ENCODE measurements around the gene DHRS7B. TPM values are rescaled to one million over a fixed set of nuclear protein-coding genes. Genes with fewer than 3 reads are reported as not detected.
"Not testable (repeated sequence)": the region's sequence is repeated elsewhere in the genome, so short reads cannot be mapped to it uniquely, and the experiment has no call there.

Gene DHRS7B
- total and polyA plus RNA-seq, 9 of the 15 experiments (the other 6 are each of a cell fraction or from before 2014, with no cell fraction given) = 8.0 to 30.7 (median 14.8) TPM

DNA sequence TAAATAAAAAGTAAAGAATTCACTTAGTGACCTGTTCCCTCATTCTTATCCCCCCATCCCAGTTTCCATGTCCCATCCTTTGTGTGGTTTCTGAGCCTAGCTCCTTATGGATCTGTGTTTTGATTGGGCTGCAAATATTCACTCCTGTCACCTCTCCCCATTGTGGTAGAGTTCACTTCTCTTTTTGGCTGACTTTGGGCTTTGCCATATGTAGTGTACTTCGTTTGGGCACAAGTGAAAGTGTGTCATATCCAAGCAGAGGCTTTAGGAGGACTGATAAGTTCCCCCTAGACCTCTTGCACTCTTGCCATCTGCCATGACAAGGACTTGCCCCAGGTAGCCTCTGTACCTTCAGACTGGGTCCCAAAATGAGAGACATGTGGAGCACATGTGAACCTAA is 13.0 kb upstream of the DHRS7B start (continued):
- no peak for TF ChIP-seq CREB3 (tag; conservative IDR thresholded peaks at IDR 0.05; ENCODE audit: low read depth)
- no peak for TF ChIP-seq UBTF (IDR thresholded peaks at IDR 0.05; ENCODE audit: borderline replicate concordance in 1 of 2, low read depth in 2 of 2, low read length in 2 of 2)
- TF ChIP-seq TRIM28 (IDR thresholded peaks at IDR 0.05) = no peak

GRCh38 chr17:21114791-21115190 is 12.0 kb upstream of the DHRS7B start:
- H3K9me3 ChIP-seq (replicated peaks; ENCODE audit: control insufficient read depth, insufficient read depth, low read depth, low read length); H3K79me2 ChIP-seq (ENCODE audit: control insufficient read depth, insufficient read depth, low read length); H3K4me3 ChIP-seq; H3K9ac ChIP-seq (ENCODE audit: insufficient read depth in 1 of 2, low read depth in 2 of 2, low read length in 2 of 2); H4K20me1 ChIP-seq (replicated peaks; ENCODE audit: control insufficient read depth, insufficient read depth, low read length); H3K27me3 ChIP-seq (ENCODE audit: control insufficient read depth in 2 of 2, insufficient read depth in 2 of 2, low read length in 2 of 2); H3K4me1 ChIP-seq (replicated peaks in 1 of 2; ENCODE audit: control insufficient read depth in 2 of 2, insufficient read depth in 2 of 2, low read length in 2 of 2); H3K36me3 ChIP-seq (ENCODE audit: control insufficient read depth, insufficient read depth, low read length); DNase-seq (ENCODE audit: extremely low read depth in 1 of 4, low spot score in 3 of 4); intact Hi-C loops (cut with micrococcal nuclease); BruUV-seq (replicated peaks); H3K9me1 ChIP-seq (ENCODE audit: control insufficient read depth, insufficient read depth, low read length); H2AFZ ChIP-seq (ENCODE audit: low read depth, low read length); ATAC-seq; FAIRE-seq; CTCF ChIA-PET (ENCODE audit: low intra/inter-chr PET ratio); H3K27ac ChIP-seq (ENCODE audit: extremely low read depth, low read depth, low read length); H3K4me2 ChIP-seq (ENCODE audit: insufficient read depth, low read length); in situ Hi-C loops (cut with MboI): not testable (repeated sequence)
- WGBS (ENCODE audit: insufficient coverage, low coverage, missing lambda C conversion rate) = 19% methylated on average over 4 of the region's 4 CpGs
- POLR2A ChIA-PET = interaction anchor here (0.6 kb wide), 1 partner anchor 168 kb away, joined by 3 read pairs; no protein-coding TSS in a partner anchor
